ENCODE results near the gene PCDH15.
A peak's percentile ranks its signal among the peaks of the same experiment; 100 is the strongest.
"Not testable (repeated sequence)": the region's sequence is repeated elsewhere in the genome, so short reads cannot be mapped to it uniquely, and the experiment has no call there.

Gene PCDH15

DNA sequence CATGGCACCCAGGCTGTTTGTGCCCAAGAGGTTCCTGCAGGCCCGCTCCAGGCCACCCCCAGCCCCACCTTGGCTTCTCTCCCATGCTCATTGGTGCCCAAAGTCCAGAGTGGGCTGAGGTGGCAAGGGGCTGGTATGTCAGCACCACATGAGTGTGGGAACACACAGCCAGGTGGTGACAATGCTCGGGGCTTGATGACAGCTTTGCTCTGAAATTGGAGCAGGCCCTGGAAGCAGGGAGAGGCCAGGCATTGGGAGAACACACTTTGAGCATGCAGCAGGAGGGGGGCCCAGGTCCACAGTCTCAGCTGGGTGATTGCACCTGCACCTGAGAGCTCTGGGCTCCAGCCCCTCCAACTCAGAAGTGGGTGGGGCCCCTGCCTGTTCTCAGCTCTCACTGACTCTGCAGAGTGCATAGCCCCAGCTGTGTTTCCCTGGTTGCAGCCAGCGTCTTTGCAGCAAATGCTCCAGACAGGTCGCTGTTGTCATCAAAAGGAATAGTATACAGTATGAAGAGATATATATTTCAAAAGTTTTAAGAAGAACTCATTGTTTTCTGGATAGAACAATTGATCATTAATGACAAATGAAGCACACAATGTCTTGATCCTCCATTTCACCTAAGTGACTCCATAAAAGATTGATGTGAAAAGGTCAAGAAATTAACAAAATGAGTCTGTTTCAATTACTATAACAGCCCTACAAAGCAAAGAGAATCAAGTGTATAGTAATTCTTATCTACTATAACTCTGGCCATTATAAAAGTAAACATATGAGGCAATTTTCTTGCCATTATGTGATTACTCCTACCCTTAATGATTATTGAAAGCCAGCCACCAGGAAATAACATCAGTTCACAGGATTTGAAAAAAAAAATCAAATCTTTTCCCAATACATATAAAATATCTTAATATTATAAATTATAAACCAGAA lies 848.1 kb downstream of the PCDH15 start:
- DNase-seq, result no peak

DNA sequence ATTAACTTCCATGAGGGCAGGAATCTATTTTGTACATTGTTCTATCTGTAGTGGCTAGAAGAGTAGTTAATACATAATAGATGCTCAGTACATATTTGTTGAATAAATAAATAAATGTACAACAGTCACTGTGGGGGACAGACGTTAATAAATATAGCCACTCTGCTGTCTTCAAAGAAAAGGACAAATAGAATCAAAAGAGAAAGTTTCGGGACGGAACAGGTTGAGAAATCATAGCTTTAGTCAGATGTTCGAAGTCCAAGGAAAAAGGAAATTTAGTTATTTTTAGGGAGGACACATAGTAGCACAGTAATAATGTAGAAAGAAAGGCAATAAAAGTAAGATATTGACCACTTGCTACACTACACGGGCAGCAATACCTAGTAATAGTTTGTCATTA lies 861.4 kb downstream of the PCDH15 start:
- no peak for DNase-seq

DNA sequence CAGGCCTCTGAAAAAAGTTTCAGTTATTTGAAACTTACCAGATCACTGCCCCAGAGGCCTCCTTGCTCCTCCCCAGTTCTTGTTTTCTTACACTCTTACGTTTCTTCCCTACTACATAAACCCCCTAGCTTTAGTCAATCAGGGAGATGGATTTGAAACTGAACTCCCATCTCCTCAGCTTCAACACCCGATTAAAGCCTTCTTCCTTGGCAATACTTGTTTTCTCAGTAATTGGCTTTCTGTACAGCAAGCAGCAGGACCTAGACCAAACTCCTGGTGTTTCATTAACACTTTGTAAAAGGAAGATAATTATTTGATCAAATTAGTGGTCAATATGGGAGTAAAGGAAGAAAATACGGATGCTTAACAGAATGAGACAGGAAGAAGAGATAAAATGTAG lies 870.4 kb downstream of the PCDH15 start:
- no peak for DNase-seq

DNA sequence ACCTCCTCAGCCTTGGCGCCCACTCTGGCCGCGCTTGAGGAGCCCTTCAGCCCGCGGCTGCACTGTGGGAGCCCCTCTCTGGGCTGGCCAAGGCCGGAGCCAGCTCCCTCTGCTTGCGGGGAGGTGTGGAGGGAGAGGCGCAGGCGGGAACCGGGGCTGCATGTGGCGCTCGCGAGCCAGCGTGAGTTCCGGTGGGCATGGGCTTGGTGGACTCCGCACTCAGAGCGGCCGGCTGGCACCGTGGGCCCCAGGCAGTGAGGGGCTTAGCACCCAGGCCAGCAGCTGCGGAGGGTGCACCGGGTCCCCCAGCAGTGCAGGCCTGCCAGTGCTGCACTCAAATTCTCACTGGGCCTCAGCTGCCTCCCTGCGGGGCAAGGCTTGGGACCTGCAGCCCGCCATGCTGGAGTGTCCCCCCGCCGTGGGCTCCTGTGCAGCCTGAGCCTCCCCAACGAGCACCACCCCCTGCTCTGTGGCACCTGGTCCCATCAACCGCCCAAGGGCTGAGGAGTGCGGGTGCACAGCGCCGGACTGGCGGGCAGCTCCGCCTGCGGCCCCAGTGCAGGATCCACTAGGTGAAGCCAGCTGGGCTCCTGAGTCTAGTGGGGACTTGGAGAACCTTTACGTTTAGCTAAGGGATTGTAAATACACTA lies 876.9 kb downstream of the PCDH15 start:
- not testable (repeated sequence) for DNase-seq

DNA sequence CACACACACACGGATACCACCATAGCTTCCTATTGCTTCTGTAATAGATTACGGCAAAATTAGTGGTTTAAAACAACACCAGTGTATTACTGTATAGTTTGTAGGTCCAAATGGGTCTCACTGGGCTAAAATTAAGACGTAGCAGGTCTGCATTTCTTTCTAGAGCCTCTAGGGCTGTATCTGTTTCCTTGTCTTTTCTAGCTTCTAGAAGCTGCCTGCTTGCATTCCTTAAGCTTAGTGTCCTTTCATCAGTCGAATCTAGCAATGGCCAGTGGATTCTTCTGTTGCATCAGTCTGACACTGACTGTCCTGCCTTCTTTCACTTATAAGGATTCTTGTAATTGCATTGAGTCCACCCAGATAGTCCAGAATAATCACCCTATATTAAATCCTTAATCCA lies 882.3 kb downstream of the PCDH15 start:
- DNase-seq, result no peak

DNA sequence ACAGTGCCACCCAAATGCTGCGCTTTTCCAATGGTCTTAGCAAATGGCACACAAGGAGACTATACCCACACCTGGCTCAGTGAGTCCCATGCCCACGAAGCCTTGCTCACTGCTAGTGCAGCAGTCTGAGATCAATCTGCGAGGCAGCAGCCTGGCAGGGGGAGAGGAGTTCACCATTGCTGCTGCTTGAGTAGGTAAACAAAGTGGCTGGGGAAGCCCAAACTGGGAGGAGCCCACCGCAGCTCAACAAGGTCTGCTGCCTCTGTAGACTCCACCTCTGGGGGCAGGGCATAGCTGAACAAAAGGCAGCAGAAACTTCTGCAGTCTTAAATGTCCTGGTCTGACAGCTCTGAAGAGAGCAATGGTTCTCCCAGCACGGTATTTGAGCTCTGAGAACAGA lies 891.2 kb downstream of the PCDH15 start:
- no peak for DNase-seq

DNA sequence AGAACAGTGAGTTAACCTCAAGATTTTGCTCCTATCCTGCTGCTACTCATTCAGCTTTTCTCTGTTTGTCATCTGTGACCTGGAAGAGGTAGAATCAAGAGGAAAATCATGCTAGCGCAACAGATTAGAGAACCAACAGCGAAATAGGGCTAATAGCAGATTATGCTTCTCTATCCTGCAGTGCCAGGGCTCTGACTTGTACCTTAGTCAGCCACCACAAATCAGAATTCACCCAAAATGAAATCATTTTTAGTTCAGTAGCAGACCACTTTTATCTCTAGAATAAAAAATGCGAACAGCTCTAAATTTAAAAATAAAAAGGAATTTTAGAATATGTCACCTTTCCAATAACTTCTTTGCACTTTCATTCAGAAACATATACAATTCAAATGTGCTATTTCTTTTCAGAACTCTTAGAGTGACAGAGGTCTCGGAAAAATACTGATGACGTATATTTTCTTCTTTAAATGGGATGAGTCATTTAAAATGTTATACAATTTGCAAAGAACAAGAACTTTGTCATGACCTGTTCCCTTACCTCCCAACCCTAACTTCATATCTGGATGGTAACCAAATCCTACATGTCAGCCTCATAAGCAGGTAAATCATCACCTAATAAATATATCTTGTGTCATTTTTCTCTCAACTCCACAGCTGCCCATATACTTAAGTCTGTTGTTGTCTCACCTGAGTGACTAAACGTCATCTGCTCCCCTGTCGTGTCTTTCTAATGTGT lies 896.4 kb downstream of the PCDH15 start:
- no peak for DNase-seq

DNA sequence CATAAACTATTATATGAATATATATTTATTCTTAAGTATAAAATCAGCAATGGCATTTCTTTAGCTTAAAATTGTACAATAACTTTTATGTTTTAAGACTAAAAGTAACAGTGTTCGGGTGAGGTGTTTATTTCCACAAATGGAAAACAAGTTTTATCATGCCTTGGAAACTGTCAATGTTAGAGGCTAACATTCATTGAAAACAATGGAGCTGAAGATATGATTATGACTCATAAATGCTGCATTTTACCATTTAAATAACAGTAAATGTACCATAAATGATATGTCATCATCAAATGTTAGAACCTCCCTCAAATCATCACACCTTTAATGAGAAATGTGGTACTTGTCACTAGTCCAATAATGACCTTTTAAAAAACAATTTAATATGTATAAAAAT lies 897.3 kb downstream of the PCDH15 start:
- DNase-seq, result no peak

DNA sequence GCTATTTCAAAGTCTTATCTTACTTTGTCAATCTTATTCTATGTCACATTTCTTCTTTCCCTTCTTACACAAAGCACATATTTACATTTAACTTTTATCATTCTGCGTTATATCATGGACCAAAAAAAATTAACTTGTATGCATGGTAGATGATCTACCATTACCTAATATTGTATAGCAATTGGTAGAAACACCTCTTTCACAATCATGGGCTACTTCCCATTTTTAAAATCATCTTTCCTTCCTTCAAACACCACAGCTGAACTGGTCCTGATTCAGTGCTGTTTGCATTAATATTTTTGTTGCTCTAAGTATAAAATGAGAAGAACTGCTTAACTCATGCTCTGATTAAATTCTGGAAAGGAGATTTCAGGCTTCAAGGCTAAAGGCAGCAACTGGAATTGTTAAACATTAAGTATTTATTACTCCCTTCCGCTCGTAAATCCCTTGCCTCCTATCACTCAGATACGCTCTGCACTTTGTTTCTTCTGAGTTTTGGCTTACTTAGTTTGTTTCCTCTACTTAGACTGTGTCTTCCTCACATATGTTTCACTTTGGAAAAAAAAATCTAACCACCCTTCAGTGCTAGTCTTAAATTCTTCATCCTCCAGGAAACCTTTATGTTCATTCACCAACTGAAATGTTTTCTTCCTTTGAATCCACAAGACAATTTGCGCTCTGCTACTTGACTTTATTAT lies 901.4 kb downstream of the PCDH15 start:
- DNase-seq, result no peak

DNA sequence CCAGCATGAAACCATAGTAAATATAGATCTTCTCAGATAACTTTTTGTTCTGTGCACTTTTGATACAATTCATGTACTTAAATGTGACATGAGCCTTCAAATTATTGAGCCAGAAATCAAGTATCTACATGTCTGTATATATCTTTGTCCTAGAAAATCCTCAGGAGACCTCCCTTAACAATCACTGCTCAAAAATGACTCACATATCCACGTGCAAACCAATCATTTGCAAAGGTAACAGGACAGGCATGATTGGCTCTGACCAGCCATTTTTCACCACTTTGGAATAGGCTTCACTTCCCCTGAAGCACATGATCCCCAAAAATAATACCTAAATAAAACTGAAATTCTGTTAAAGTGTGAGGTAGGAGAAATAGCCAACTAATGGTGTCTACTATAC lies 902.5 kb downstream of the PCDH15 start:
- no peak for DNase-seq

DNA sequence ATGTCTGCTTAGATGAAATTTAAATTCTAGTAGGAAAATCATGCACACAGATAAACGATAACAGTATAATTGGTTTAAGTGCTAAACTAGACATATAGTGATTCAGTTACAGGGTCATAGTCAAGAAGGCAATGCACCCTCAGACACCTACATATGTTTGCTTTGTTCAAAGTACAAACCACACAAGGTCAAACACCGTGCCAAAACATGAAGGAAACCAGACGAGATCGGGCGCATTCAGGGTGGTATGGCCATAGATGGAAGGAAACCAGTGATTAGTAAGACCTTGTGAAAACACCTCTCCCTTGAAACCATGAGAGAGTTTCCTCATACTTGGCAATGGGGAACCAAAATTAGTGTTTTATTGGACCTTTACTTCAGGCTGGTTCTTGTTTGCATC lies 906.9 kb downstream of the PCDH15 start:
- DNase-seq, result no peak

DNA sequence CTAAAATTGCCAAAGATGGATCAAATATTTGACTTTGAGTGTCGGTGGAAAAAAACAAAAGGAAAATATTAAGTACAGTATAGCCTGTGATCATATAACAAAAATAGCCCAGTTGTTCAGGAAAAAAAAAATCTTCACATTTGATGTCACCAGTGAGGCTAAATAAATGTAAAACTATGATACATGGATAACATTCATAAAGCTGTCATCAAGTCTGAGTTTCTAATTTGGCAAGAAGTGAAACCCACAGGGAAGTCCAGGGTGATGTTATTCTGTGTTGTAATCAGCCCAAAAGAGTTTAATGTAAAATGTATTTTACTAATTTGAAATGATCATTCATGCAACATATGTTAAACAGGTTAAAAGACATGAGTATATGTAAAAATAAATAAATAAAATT lies 908.0 kb downstream of the PCDH15 start:
- DNase-seq, result no peak

DNA sequence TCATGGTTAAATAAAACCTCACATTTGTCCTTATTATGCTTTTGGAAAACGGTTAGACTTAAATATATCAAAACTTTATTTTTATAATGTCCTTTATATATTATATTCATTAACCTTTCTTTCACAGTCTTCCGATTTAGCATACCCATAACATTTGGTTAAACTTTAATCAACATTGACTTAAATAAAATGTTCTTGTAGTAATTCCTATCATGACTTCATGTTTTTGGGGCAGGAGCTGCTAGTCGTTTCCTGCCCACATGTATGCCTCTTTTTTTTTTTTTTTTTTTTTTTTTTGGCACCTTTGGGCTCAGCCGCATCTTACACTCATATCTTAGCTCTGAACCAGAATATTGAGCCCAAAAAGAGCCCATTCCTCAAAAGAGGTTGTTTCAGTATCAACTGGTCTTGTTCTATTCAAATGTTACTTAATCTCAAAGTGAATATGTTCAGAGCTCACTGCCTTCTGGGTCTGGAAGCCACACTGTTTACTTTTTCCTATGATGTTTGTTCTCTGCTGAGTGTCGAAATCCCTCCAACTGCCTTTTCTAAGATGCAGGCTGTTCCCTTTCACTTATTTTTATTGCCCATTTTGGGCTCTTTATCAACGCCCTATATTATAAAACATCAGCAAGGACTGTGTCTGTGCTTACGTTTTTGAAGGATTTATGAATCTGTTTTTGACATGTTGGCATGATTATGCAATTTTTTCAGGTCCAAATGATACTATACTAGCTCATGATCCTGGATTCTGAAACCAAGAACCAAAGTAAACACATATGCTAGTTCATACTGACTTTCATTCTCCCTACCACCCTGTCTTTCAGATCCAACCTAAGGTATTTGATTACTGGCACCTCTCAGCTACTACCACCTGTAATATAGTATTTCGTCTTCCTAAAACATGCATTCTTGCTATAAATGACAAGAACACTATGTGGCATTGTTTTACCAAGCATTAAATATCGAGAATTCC lies 914.4 kb downstream of the PCDH15 start:
- no peak for DNase-seq

DNA sequence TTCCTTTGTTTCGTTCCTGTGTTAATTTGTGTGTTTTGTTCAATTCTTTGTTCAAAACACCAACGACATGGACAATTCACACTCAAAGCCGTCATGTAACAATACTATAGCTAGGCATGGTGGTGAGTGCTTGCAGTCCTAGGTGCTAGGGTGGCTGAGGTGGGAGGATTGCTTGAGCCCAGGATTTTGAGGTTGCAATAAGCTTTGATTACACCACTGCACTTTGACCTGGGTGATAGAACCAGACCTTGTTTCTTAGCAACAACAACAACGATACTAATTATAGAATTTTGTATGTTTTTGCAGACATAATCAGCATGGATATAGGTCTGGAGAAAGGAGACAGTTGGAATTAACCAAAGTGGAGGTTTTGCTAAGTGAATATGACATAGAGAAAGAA lies 936.2 kb downstream of the PCDH15 start:
- no peak for DNase-seq

DNA sequence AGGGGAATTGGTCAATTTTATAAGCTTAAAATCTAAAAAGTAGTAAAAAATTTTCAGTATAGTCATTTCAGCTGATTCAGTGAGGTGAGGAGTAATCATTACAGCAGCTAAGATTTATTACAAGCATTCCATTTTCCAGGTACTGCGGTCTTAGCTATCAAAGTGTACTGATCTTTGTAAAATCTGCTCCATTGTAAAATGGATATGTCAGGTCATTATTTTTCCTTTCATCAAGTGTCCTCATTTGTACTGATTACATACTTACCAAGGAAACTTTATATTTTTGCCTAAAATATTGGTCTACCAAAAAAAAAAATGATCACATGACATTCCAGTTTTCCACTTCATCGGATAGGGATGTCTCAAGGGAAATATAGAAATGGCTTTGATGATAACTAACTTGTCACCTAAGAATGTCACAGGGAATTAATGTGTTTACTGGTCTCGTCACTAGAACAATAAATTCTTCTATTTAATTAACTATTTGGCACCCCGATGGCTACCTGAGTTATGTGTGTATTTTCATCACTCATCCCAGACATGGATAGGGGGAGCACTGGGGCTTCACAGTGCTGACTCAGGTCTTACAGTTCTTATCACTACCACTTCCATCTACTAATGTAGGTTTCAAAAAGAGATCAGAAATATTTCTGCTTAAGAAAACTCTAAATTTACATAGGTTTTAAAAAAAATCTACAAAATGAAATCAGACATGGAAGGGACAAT lies 948.4 kb downstream of the PCDH15 start:
- DNase-seq, result no peak

DNA sequence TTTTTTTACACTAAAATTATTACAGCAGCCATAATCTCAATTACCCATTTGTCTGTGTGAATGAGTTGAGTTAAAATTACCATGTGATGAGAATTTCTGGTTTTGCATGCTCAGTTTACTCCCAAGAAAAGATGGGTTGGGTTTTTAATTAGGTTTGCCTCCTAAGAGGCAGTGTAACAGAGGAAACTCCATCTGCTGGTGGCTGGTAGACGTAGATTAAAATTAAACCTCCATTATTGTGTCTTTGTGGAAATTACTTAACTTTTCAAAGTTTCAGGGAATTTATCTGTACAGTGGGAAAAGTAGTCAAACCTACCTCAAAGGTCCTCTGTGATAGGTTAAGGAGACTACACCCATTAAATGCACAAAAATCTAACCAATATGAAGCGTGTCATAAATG lies 954.2 kb downstream of the PCDH15 start:
- no peak for DNase-seq

DNA sequence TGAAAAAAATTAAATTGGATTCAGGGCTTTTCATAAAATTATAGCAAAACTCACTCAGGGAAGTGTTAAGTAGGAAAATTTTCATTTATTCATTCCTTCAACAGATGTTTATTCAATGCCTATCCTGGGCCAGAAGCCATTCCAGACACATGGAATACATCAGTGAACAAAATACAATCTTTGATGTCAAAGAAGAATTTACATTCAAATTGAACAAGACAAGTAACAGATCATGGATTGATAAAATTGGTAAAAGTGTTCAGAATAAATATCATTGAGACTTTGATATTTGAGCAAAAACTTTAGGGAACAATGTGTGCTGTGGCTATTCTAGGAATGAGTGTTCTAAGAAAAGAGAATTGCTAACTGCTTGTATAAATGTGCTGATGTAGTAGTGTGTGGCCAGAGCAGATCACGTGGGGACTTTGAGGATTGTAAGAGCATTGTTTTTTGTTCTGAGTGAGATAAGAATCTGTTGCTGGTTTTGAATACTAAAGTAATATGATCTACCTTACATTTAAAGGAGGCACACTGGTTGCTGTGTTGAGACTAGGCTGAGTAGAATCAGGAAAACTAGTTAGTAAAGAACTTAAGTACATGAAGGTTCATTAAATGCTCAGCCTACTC lies 957.2 kb downstream of the PCDH15 start:
- no peak for DNase-seq

DNA sequence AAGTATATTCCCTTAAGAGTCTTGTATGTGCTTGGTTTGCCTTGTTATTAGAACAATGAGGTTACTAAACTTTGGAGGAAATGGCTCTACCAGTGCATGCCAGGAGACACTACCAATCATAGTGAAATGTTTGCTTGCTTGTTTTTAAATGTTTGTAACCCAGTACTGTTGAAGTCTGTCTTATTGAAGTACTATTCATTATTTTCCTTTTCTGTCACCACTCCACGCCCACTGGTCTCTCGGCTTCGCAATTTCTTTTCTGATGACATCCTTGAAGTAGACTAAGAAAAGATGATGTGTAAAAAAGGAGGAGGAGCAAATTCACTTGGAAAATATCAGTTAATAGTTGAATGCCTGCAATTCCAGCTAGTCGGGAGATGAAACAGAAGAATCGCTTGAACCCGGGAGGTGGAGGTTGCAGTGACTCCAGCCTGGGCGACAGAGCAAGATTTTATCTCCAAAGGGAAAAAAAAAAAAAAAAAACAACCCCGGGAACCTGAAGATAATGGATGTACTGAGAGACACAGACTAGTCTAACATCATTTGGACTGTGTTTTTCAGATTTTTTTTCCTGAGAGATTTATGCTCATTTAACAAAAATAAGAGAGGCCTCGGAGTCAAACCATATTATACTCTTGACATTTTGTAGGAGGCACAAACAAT lies 959.4 kb downstream of the PCDH15 start:
- DNase-seq, result peak; percentile 21

DNA sequence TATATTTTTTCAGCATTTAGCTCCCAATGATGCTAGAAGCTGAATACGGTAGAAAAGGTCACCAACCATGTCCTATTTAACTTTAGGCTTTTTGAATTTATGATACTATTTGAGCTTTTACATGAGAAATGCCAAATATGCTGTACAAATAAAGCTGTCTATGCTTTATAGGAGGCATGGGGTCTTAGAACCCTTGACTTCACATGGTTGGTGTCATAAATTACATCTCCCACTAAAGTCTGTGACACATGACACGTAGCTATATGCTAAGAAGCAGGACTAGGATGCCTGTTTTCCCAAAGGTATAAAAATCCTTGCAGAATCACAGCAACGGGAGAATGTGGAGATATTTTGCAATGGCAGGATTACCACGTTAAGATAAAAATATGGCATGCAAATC lies 960.4 kb downstream of the PCDH15 start:
- DNase-seq, result no peak

DNA sequence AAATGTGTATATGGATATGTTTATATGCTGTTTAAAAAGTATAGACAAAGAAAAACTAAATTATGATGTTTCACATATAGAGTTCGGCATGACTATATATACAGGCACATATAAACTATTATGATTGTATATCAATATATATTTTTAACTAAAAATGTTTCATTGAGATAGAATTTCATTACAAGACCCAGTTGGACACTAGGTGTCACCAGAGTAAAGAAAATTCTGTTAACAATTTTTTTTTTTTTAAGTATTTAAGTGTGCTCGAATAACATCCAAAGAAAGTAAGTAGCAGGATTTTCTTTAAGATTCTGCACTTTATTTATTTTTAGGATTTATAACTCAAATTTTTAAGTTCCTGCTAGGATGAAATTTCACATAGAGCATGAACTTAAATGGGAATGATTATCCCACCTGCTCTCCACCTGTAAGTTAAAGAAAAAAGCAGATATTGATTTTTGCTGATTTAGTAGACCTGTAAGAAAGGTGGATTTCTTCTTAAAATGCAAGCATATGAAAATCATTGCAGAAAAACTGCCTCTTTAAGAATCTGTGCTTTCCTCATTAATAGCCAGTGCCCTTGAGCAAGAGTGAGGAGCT lies 961.5 kb downstream of the PCDH15 start:
- no peak for DNase-seq
